ENCODE data around the gene DLG2.
"Not testable (repeated sequence)": the region's sequence is repeated elsewhere in the genome, so short reads cannot be mapped to it uniquely, and the experiment has no call there.

Gene DLG2

GRCh38 chr11:83454674-83455073 is 2172.5 kb downstream of the DLG2 start:
- DNase-seq: no peak

DNA sequence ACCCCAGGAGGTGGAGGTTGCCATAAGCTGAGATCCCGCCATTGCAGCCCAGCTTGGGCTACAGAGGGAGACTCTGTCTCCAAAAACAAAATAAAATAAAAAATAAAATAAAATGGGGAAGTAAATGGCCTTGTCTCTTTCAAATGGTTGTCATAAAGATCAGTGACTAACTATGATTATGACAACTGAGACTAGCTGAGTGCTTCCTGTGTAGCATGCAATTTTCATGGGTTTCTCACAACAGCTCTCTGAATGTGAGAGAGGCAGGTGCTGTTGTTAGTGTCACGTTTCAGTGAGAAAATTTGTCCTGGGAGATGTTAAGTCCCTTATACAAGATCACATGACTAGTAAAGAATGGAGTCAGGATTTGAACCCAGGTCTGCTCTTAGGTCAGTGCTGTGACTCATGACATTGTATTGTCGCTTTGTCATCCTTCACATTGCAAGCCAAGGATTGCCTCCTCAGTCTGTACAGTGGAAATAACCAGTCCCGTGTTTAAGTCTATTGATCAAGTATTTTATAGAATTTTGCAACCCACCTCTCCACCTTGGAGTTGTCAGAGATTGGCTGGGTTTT is 2177.7 kb downstream of the DLG2 start:
- no peak for DNase-seq

DNA sequence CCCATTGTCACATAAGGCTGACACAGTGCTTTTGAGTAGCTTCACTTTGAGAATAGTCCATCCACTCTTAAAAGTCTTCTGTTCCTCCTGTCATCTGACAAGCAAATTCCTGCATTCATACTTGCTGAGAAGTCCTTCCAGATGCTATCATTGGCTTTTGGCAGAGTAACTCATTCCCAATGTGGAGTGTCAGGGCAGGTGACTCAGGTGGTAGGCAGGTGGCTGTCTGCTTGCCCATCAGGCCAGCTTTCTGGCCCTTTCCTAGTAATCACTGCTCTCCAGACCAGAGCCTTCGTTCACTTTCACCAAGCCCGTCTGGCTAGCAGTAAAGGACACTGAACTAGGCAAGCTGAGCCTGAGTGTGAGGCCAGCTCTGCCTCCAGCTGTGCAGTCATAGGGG is 2178.5 kb downstream of the DLG2 start:
- no peak for DNase-seq

DNA sequence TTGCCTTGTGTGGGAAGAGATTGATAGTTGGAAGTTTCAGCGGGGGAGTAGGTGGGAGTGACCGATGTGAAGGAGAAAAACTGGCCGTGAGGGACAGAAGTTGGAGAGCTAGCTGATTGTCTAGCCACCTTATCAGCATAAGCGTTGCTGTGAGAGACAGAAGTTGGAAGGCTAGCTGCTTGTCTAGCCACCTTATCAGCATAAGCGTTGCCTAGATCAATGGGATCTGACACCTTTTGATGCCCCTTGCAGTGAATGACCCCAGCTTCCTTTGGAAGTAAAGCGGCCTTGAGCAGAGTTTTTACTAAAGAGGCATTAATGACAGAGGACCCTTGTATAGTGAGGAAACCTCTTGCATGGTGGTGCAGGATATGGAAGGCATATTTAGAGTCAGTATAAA is 2183.3 kb downstream of the DLG2 start:
- DNase-seq: not testable (repeated sequence)

- no peak for DNase-seq
Measured at GRCh38 chr11:83441601-83442000, 2185.5 kb downstream of the DLG2 start.

GRCh38 chr11:83441171-83441570 is 2186.0 kb downstream of the DLG2 start:
- no peak for DNase-seq

- no peak for DNase-seq
Measured at GRCh38 chr11:83438438-83438837, 2188.7 kb downstream of the DLG2 start.

DNA sequence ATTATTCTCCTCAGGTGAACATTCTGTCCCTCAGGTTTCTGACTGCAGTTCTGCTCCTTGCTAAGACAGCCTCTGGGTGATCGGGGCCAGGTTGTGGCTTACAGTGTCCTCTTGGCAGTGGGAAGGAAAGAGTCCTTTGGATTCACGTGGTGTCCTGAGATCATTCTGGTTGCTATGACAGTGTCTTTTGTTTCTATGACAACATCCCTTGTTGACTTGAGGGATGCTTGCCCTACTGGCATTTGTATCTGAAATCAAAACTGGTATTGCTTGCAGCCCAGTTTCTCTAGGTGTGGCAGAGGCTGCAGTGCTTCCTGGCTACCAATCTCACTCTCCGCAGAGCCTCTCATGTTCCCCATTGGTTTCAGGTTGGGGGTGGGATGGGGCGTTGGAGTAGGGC is 2189.2 kb downstream of the DLG2 start:
- DNase-seq: no peak

DNA sequence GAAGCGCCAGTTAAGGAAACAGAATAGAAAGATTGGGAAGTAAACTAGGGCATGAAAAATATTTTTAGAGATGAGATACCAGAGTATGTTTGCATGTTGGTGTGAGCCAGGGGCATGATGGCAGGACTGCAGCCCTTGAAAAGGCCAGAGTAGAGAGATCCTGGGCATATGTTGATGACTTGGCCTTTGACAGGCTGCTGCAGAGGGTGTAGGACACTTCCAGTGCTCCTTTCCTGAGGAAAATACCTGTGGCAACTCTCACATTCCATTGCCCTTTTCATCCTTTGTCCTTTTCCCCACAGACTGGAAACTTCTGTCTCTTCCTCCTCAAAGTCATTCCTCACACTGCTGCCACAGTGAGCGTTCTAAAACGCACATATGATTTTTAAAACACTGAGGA is 2190.3 kb downstream of the DLG2 start:
- DNase-seq: no peak

DNA sequence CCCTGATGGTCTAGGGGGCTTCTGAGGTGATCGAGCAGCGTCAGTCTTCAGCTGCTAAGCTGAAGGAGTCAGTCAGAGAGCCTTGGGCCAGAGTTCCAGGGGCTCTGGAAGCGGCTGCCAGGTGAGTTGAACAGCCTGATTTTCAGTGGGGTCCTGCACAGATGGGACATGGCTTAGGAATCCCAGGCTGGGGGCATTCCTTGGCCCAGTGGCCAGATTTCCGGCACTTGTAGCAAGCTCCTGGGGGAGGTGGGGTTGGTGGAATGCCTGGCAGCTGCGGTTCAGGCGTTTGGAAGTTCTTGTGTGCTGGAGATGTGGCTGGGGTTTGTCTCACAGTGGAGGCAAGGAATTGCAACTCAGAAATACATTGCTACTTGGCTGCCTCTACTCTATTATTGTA is 2192.3 kb downstream of the DLG2 start:
- DNase-seq: not testable (repeated sequence)

- DNase-seq: no peak
Measured at GRCh38 chr11:83427943-83428342, 2199.2 kb downstream of the DLG2 start.

GRCh38 chr11:83427501-83427900 is 2199.6 kb downstream of the DLG2 start:
- no peak for DNase-seq

GRCh38 chr11:83425137-83425466 is 2202.0 kb downstream of the DLG2 start:
- no peak for DNase-seq

- DNase-seq: no peak
Measured at GRCh38 chr11:83424376-83425136, 2202.6 kb downstream of the DLG2 start.

- not testable (repeated sequence) for DNase-seq
Measured at GRCh38 chr11:83422641-83423040, 2204.5 kb downstream of the DLG2 start.

DNA sequence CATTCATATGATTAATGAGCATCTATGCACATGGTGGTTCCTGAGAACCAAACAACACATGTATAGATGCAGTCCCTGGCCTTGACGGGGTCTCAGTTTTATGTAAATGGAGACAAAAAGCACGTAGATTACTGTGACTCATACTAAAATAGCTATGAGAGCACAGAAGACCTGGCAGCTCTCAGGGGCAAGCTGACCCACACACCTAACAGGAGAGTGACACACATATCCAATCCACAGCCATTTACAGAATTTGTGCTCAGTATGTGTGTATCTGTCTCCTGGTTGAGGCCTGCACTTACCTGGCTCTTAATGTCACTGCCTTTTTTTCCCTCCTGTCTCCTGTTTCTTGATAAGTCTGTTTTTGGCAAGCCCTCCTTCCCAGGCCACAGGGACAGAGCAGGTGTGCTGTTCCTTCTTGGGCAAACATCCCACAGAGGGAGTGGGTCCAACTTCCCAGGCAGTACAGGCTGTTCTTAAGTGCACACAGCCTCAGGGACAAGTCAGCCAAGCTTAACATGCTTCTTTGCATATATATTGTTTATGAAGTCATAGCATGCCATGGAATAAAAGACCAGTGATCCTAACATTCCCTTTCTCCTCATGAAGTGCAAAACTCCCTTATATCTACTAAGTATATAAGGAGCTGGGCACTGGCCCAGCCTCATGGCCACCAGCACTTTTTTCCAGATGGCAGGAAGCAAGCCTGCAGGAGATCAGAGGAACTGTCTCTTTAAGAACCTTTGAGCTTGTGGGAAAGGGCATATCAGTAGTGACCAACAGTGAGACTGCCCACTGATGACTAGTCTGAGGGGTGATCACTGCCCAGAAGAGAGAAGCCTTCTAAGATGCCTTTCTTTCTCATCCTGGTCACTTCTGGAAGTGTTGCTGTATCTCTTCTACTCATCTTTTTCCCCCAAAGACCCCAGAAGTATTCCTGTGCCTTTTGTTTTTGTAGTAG is 2216.3 kb downstream of the DLG2 start:
- no peak for DNase-seq

DNA sequence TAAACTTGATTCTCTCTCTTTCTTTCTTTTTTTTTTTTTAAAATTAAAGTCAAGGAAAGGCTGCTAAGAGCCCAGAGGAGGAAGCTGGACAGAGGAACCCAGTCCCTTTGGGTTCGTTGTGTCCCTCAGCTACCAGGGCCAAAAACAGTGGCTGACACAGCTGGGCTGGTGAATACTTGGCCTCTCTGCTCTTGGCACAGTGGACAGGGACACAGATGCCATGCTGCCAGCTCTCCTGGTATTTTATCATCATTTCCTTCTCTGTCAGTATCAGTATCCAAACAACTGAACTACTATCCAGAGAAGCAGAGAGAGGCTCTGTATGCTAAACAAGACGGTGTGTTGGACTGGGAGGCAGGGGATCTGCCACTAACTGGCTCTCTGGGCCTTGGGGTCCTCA is 2217.3 kb downstream of the DLG2 start:
- DNase-seq: no peak

DNA sequence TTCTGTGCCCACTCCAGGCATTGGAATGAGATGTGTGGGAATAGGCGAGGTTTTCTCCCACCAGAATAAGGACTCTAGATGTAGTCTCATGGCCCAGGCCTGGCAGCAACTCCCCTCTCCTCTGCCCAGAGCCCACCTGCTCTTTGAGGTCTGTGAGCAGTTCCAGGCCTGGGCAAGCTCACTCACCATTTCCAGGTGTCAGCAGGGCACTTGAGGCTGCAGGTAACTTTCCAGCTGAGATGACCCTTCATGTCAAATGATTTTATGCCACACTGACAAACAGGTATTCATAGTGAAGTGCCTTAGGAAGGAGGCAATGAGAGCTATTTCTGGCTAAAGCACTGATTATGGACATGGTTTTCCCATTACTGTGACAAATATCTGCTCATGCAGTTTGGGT is 2217.7 kb downstream of the DLG2 start:
- DNase-seq: no peak

GRCh38 chr11:83408946-83409345 is 2218.2 kb downstream of the DLG2 start:
- DNase-seq: no peak

All from activated CD4-positive, alpha-beta T cell treated with anti-CD3 and anti-CD28 coated beads, Interleukin-2, Interleukin-6, amounts not matched to agents 100 ng/mL and 50 ng/mL, durations not matched to agents 16 hours and 8 hours (primary cell).